ENCODE results near the gene LCNL1.

LCNL1 gene

DNA sequence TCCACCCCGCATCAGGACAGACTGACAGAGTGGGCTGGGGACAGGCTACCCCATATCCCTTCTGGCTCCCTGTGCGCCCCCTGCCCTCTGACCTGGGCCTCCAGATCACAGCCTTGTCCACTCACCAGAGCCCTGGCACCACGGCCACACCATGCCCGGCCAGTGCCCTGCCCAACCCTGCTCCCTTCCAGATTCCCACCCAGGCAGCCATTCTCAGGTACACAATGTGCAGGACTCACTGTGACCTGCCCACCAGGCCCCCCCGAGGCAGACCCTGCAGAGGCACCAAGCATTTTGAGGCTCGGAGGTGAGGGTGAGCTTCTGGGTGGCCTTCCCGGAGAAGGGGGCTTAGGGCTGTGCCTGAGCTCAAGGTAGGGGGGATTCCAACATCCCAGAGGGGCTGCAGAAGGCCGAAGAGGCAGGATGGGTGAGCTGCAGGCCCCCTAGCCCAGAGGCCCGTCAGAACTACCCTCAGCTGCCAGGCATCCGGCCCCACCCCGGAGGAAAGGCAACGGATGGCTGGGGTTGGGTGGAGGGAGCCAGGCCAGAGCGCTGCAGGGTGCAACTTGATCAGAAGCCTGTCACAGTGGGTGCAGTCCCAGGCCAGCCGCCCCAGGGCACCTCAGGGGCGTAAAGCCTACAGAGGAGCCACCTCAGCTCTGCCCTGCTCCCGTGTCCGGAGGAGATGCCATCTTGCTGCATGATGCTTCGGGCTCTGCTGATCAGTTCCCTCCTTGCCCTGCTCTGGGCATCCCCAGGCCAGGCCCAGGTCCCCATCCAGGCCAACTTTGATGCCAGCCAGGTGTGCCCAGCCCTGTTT is at the start of gene LCNL1:
Gene LCNL1, plus strand, starts transcription at position 762 of the 820 bp plus-strand sequence. CDS start 594 bp downstream, outside the sequence.
- Histone ChIP-seq H3K9me2 (replicated peaks; ENCODE audit: control insufficient read depth, low read length) (no peaks in the 10 kb centered on the region), H3K4me3 (ENCODE audit: low read length) (no peak within 1 kb of the TSS), H3K9me3 (ENCODE audit: control insufficient read depth, insufficient read depth, low read length) (no peaks in the 10 kb centered on the region), H3K27ac (ENCODE audit: low read depth, low read length) (no peak within 1 kb of the TSS), H3K27me3 (ENCODE audit: control insufficient read depth, low read length) (peaks cover 16% of the 10 kb centered on the region), H3K4me1 (ENCODE audit: control insufficient read depth, low read length) (no peaks in the 10 kb centered on the region), H3K36me3 (ENCODE audit: control insufficient read depth, low read length) (no peaks in the 10 kb centered on the region), H3K79me2 (ENCODE audit: control insufficient read depth, low read length) (no peaks in the 10 kb centered on the region), H3K4me2 (ENCODE audit: low read length) (no peak within 1 kb of the TSS), H3F3A (ENCODE audit: control insufficient read depth, insufficient read depth) (no peaks in the 10 kb centered on the region), H4K20me1 (ENCODE audit: control insufficient read depth, insufficient read depth, low read depth, low read length) (no peaks in the 10 kb centered on the region)
- TF ChIP-seq, protein P1, sequence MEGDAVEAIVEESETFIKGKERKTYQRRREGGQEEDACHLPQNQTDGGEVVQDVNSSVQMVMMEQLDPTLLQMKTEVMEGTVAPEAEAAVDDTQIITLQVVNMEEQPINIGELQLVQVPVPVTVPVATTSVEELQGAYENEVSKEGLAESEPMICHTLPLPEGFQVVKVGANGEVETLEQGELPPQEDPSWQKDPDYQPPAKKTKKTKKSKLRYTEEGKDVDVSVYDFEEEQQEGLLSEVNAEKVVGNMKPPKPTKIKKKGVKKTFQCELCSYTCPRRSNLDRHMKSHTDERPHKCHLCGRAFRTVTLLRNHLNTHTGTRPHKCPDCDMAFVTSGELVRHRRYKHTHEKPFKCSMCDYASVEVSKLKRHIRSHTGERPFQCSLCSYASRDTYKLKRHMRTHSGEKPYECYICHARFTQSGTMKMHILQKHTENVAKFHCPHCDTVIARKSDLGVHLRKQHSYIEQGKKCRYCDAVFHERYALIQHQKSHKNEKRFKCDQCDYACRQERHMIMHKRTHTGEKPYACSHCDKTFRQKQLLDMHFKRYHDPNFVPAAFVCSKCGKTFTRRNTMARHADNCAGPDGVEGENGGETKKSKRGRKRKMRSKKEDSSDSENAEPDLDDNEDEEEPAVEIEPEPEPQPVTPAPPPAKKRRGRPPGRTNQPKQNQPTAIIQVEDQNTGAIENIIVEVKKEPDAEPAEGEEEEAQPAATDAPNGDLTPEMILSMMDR (IDR thresholded peaks at IDR 0.05; ENCODE audit: low read depth, low read length, poor library complexity, severe bottlenecking), result no peak
- TF ChIP-seq EZH2phosphoT487 (IDR thresholded peaks at IDR 0.05; ENCODE audit: borderline replicate concordance, low read length), result no peak

DNA sequence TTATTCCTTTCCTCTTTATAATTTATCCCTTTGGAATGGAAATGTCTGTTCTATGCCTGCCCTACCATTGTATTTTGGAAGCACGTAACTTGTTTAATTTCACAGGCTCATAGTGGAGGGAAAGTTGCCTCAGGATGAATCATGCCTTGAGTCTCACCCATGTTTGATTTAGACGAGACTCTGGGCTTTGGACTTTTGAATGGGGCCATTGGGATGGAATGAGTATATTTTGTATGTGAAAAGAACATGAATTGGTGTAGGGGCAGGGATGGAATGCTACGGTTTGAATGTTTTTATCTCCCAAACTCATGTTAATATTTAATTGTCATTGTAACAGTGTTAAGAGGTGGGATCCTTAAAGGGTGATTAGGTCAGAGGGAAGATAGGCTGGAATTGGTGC is 48.5 kb upstream of the LCNL1 start:
- Histone ChIP-seq H3K79me2 (ENCODE audit: control insufficient read depth, low read length) (peaks cover 5% of the 10 kb centered on the region; the same call in 1 of the 2 replicates), H3K27me3 (ENCODE audit: control insufficient read depth, low read length) (no peaks in the 10 kb centered on the region), H3K9me3 (ENCODE audit: control insufficient read depth, insufficient read depth, low read length) (no peaks in the 10 kb centered on the region), H3K9me2 (replicated peaks; ENCODE audit: control insufficient read depth, low read length) (no peaks in the 10 kb centered on the region), H3K27ac (ENCODE audit: low read depth, low read length) (no peak overlapping the region), H3K36me3 (ENCODE audit: control insufficient read depth, low read length) (peaks cover 26% of the 10 kb centered on the region), H3F3A (ENCODE audit: control insufficient read depth, insufficient read depth) (peaks cover 17% of the 10 kb centered on the region), H4K20me1 (ENCODE audit: control insufficient read depth, insufficient read depth, low read depth, low read length) (no peaks in the 10 kb centered on the region), H3K4me1 (ENCODE audit: control insufficient read depth, low read length) (no peaks in the 10 kb centered on the region), H3K4me3 (ENCODE audit: low read length) (no peak overlapping the region), H3K4me2 (ENCODE audit: low read length) (no peak overlapping the region)
- TF ChIP-seq, protein P1 (IDR thresholded peaks at IDR 0.05; ENCODE audit: low read depth, low read length, poor library complexity, severe bottlenecking), result no peak
- TF ChIP-seq EZH2phosphoT487 (IDR thresholded peaks at IDR 0.05; ENCODE audit: borderline replicate concordance, low read length), result no peak

DNA sequence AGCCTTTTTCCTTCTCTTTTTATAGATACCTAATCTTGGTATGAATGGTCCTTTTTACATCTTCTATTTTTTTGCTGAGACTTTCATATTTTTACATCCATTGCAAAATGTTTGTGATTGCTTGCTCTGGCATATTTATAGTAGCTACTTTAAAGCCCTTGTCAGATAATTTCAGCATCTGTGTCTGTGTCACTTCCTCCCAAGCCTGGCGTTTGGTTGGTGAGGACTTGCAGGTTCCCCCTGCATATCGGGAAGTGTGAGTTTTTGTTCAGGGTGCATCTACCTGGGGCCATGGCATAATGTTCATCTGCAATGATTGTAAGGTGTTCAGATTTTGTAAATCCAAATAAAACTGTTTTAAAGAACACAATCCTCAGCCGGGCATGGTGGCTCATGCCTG is 47.1 kb upstream of the LCNL1 start:
- Histone ChIP-seq H3K4me1 (ENCODE audit: control insufficient read depth, low read length) (no peaks in the 10 kb centered on the region), H3K4me2 (ENCODE audit: low read length) (no peak overlapping the region), H3K27ac (ENCODE audit: low read depth, low read length) (no peak overlapping the region)

More for the DNA sequence above, 47.1 kb upstream of the LCNL1 start:
- Histone ChIP-seq H3K36me3 (ENCODE audit: control insufficient read depth, low read length) (peaks cover 36% of the 10 kb centered on the region), H3K4me3 (ENCODE audit: low read length) (no peak overlapping the region), H3F3A (ENCODE audit: control insufficient read depth, insufficient read depth) (peaks cover 17% of the 10 kb centered on the region), H4K20me1 (ENCODE audit: control insufficient read depth, insufficient read depth, low read depth, low read length) (no peaks in the 10 kb centered on the region), H3K9me3 (ENCODE audit: control insufficient read depth, insufficient read depth, low read length) (no peaks in the 10 kb centered on the region), H3K9me2 (replicated peaks; ENCODE audit: control insufficient read depth, low read length) (no peaks in the 10 kb centered on the region), H3K27me3 (ENCODE audit: control insufficient read depth, low read length) (no peaks in the 10 kb centered on the region), H3K79me2 (ENCODE audit: control insufficient read depth, low read length) (peaks cover 5% of the 10 kb centered on the region; the same call in 1 of the 2 replicates)
- no peak for TF ChIP-seq EZH2phosphoT487 (IDR thresholded peaks at IDR 0.05; ENCODE audit: borderline replicate concordance, low read length)
- TF ChIP-seq, protein P1 (IDR thresholded peaks at IDR 0.05; ENCODE audit: low read depth, low read length, poor library complexity, severe bottlenecking), result no peak

Measured in DOHH2 (cell line).